Endothelial cell (in vitro differentiated cells): ENCODE results near the gene SSTR5. TPM values are rescaled to one million over a fixed set of nuclear protein-coding genes. Genes with fewer than 3 reads are reported as not detected.

Experiments used
- DNase-seq: peaks from one replicate; pipeline ENCODE4 v3.0.0; 2021; ENCODE audit warnings: low spot score
- H3K27ac Mint-ChIP-seq: one replicate; pipeline ENCODE4 v1.8.0; 2021; ENCODE audit warnings: mixed read lengths, inconsistent platforms; ENCODE audit not compliant: unreplicated experiment
- H3K27me3 Mint-ChIP-seq: one replicate; pipeline ENCODE4 v1.8.0; 2021; ENCODE audit warnings: mild to moderate bottlenecking, moderate library complexity, mixed read lengths, inconsistent platforms; ENCODE audit not compliant: unreplicated experiment
- H3K36me3 Mint-ChIP-seq: one replicate; pipeline ENCODE4 v1.8.0; 2021; ENCODE audit warnings: mild to moderate bottlenecking, low read depth, mixed read lengths, inconsistent platforms; ENCODE audit not compliant: unreplicated experiment
- H3K4me1 Mint-ChIP-seq: one replicate; pipeline ENCODE4 v1.8.0; 2021; ENCODE audit warnings: mild to moderate bottlenecking, mixed read lengths, inconsistent platforms; ENCODE audit not compliant: unreplicated experiment
- H3K4me3 Mint-ChIP-seq: one replicate; pipeline ENCODE4 v1.8.0; 2021; ENCODE audit warnings: mild to moderate bottlenecking, mixed read lengths, inconsistent platforms; ENCODE audit not compliant: unreplicated experiment
- H3K9me3 Mint-ChIP-seq: one replicate; pipeline ENCODE4 v1.8.0; 2021; ENCODE audit warnings: mixed read lengths, inconsistent platforms; ENCODE audit not compliant: unreplicated experiment
- CTCF ChIP-seq: fragments of 200-600 bp; sonication (generic); IDR thresholded peaks from one replicate; pipeline ENCODE4 v1.5.0; 2021; ENCODE audit warnings: antibody characterized with exemption; ENCODE audit not compliant: unreplicated experiment
- total RNA-seq: library from RNA; stranded (reverse); fragmentation: NEBNext Ultra II Directional; extraction: Animal tissue kit (Norgen Biotek cat#: 25700); gene quantifications from one replicate; pipeline ENCODE4 v1.2.1, GENCODE V29; 2021; ENCODE audit not compliant: unreplicated experiment

Gene SSTR5
- total RNA-seq, 1 donor from 2014 or later = not detected

- no peaks in the 10 kb centered on the region for H3K9me3 Mint-ChIP-seq
- no peak for TF ChIP-seq CTCF
- no peaks in the 10 kb centered on the region for H3K4me1 Mint-ChIP-seq
- no peaks in the 10 kb centered on the region for H3K36me3 Mint-ChIP-seq
- H3K4me3 Mint-ChIP-seq = no peak overlapping the region
- no peak overlapping the region for H3K27ac Mint-ChIP-seq
- H3K27me3 Mint-ChIP-seq = peaks cover 2% of the 10 kb centered on the region
- no peak for DNase-seq
These were observed 21.6 kb upstream of the SSTR5 start for GRCh38 chr16:1050921-1051320.

GRCh38 chr16:1051446-1051845 lies 21.1 kb upstream of the SSTR5 start:
- Mint-ChIP-seq H3K36me3 (no peaks in the 10 kb centered on the region), H3K9me3 (no peaks in the 10 kb centered on the region), H3K4me1 (no peaks in the 10 kb centered on the region), H3K27me3 (peaks cover 2% of the 10 kb centered on the region), H3K27ac (no peak overlapping the region), H3K4me3 (no peak overlapping the region)
- no peak for DNase-seq
- TF ChIP-seq CTCF = no peak

- Mint-ChIP-seq H3K9me3 (no peaks in the 10 kb centered on the region), H3K36me3 (no peaks in the 10 kb centered on the region), H3K4me3 (no peak overlapping the region), H3K27me3 (peaks cover 2% of the 10 kb centered on the region), H3K4me1 (no peaks in the 10 kb centered on the region), H3K27ac (no peak overlapping the region)
- no peak for TF ChIP-seq CTCF
- no peak for DNase-seq
These were observed 19.8 kb upstream of the SSTR5 start for GRCh38 chr16:1052721-1053120.

GRCh38 chr16:1053121-1053521 lies 19.4 kb upstream of the SSTR5 start:
- H3K4me1 Mint-ChIP-seq = no peaks in the 10 kb centered on the region
- peaks cover under 1% of the 10 kb centered on the region for H3K27me3 Mint-ChIP-seq
- H3K4me3 Mint-ChIP-seq = no peak overlapping the region
- no peaks in the 10 kb centered on the region for H3K36me3 Mint-ChIP-seq
- no peak overlapping the region for H3K27ac Mint-ChIP-seq
- no peaks in the 10 kb centered on the region for H3K9me3 Mint-ChIP-seq
- no peak for DNase-seq
- TF ChIP-seq CTCF = no peak

GRCh38 chr16:1053700-1054368 lies 18.7 kb upstream of the SSTR5 start:
- no peak for TF ChIP-seq CTCF
- Mint-ChIP-seq H3K4me1 (no peaks in the 10 kb centered on the region), H3K27ac (no peak overlapping the region), H3K4me3 (no peak overlapping the region), H3K36me3 (no peaks in the 10 kb centered on the region), H3K9me3 (no peaks in the 10 kb centered on the region), H3K27me3 (no peaks in the 10 kb centered on the region)
- DNase-seq = no peak
